Activated CD4-positive, alpha-beta T cell treated with anti-CD3 and anti-CD28 coated beads for 24 hours (primary cell): ENCODE measurements around the gene DAPK1.

ENCODE experiments used
- DNase-seq, 2 donors: peaks; one replicate each; pipeline ENCODE4 v3.0.0-alpha.2; 2020; ENCODE audit warnings: low read depth in 2 of 2

Gene DAPK1

GRCh38 chr9:87612536-87612935 is 114.9 kb downstream of the DAPK1 start:
- DNase-seq, result no peak

- no peak for DNase-seq
These were observed 115.8 kb downstream of the DAPK1 start for GRCh38 chr9:87613265-87614111.

GRCh38 chr9:87614397-87614796 is 116.7 kb downstream of the DAPK1 start:
- no peak for DNase-seq

- no peak for DNase-seq
These were observed 117.5 kb downstream of the DAPK1 start for GRCh38 chr9:87615136-87615535.

- DNase-seq, result no peak
These were observed 118.0 kb downstream of the DAPK1 start for GRCh38 chr9:87615547-87616148.

- DNase-seq, result no peak
These were observed 120.6 kb downstream of the DAPK1 start for GRCh38 chr9:87618226-87618625.

- DNase-seq, result no peak
These were observed 121.3 kb downstream of the DAPK1 start for GRCh38 chr9:87618931-87619330.

GRCh38 chr9:87619346-87619745 is 121.7 kb downstream of the DAPK1 start:
- no peak for DNase-seq

- DNase-seq, result no peak
These were observed 123.2 kb downstream of the DAPK1 start for GRCh38 chr9:87620731-87621322.

GRCh38 chr9:87622098-87622497 is 124.4 kb downstream of the DAPK1 start:
- DNase-seq, result no peak

GRCh38 chr9:87622923-87623322 is 125.3 kb downstream of the DAPK1 start:
- DNase-seq, result no peak

GRCh38 chr9:87628346-87628745 is 130.7 kb downstream of the DAPK1 start:
- DNase-seq, result no peak

GRCh38 chr9:87629104-87629503 is 131.4 kb downstream of the DAPK1 start:
- DNase-seq, result no peak

- no peak for DNase-seq
These were observed 132.6 kb downstream of the DAPK1 start for GRCh38 chr9:87630266-87630665.

GRCh38 chr9:87630846-87631245 is 133.2 kb downstream of the DAPK1 start:
- no peak for DNase-seq

GRCh38 chr9:87635656-87636501 is 138.2 kb downstream of the DAPK1 start:
- no peak for DNase-seq

- no peak for DNase-seq
These were observed 140.6 kb downstream of the DAPK1 start for GRCh38 chr9:87638292-87638691.

GRCh38 chr9:87639949-87640348 is 142.3 kb downstream of the DAPK1 start:
- DNase-seq, result no peak

GRCh38 chr9:87640385-87640795 is 142.7 kb downstream of the DAPK1 start:
- no peak for DNase-seq

GRCh38 chr9:87641067-87641466 is 143.4 kb downstream of the DAPK1 start:
- no peak for DNase-seq

GRCh38 chr9:87642330-87643106 is 144.9 kb downstream of the DAPK1 start:
- DNase-seq, result no peak
